NCI-H2029 treated with DMSO at 0.1 percent for 48 hours (cell line): ENCODE results near the gene FAM53B.

ENCODE experiments used
- DNase-seq: peaks from one replicate; lab custom pipeline; 2025; lab: John Stamatoyannopoulos, UW

FAM53B gene

DNA sequence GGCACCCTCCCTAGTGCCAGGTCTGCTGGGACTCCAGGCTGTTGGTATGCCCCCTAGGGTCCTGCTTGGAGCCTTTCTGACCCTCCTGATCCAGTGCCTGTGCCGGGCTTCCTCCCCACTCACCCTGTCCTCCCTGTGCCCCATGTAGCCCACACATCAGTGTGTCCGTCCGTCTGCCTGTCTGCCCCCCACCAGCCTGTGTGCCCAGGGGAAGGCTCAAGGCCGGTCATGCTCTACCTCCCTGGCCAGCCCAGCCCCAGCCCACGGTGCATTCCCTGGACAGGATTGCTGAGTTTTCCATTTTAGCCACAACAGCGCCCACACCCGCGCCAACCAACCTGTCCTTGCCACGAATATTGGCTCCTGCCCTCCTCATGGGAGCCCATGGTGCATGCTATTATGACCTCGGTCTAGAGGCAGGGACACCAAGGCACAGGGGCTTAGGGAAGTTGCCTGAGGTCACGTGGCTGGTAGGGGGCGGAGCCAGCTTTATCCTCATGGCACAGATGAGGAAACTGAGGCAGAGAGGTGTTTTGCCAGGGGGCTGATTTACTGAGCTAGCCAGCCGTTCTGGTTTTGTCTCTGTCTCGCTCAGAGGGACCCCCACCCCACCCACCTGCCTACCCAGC lies 136.0 kb downstream of the FAM53B start:
- DNase-seq = no peak

DNA sequence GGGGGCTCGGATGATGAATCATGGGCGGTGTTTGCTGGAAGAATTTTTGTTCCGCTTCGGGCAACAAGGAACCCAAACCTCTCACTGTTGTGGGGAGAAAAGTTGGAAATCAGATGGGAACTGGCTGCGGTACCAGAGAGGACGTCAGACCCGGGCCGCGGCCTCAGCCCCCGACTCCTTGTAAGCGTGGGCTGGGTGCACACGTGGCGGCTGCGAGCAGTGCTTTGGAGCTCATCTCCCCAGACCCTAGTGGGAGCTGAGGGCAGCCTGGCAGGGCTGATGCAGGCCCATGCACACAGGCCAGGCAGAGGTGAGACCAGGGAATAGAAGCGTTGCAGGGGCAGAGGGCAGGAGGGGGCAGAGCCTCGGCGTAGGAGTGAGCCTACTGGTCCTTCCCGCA lies 136.5 kb downstream of the FAM53B start:
- no peak for DNase-seq

DNA sequence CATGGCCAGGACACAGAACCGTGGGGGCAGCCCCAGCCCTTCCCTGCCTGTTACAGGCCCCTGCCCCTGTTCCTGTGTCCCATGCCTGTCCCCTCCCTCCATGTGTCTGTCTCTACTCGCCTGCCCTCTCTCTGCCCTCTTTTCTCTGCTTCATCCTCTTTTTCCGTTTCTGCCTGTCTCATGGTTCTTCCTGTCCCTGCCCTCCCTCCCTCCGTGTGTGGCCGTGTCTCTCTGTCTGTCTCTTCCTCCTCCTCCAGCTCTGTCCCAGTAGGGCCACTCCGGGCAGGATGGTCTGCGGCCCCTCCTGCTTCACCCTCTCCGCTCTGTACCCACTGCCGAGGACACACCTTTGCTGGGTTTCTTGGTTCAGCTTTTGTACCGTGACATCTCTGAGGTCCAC lies 137.4 kb downstream of the FAM53B start:
- no peak for DNase-seq

DNA sequence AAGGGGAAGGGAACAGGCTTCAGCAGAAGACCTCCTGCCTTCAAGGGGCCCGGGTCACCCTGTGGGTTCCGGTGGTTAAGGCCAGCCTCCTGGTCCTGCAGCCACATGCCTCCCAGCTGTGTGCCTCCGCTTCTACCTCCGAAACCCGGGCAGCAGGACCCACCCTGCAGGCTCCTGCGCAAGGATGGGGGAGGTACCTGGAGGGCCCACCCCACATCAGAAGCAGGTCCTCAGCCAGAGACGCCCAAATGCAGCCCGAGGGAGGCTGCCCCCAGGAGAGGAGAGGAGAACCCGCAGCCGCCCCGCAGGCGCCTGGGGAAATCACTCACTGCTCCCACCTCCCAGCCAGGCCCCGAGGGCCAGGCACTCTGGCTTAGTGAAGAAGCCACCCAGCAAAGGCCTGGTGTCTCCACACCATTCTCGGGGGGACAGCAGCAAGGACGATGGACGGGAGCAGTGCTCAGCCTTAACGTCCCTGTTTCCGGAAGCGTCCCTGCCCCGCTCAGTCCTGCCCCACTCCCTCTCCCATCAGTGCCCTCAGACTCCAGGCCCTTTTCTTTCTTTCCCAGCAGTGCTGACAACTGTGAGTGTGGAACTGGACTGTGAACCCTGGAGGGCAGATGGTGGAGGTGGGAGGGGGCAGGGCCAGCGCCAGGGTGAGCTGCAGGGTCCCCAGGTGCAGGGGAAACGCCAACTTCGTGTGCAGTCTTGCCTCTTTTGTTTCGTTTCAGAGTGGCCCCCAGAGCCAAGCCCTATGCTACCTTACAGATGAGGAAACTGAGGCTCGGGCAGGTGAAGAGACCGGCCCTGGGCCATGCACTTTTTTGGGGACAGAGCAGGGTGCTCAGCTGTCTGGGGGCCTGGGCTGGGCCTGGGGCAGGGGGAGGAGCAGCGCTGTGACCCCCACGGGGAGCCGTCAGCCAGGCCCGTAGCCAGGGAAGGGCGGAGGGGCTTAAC lies 138.0 kb downstream of the FAM53B start:
- DNase-seq = no peak

DNA sequence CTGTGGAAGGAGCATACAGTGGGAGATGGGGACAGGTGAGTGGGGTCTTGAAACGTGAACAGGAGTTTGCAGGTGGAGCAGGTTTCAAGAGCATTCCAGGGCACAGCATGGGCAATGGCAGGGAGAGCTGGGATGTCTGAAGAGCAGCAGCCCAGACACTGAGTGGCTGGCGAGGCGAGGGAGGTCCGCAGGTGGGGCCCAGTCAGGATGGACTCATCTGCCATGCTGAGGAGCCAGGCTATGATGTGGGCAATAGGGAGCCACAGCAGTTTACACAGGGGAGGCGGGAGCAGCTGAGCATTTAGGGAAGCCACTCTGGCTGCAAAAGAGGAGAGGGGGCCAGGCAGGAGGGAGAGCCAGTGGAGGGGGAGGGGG lies 138.7 kb downstream of the FAM53B start:
- DNase-seq = no peak

DNA sequence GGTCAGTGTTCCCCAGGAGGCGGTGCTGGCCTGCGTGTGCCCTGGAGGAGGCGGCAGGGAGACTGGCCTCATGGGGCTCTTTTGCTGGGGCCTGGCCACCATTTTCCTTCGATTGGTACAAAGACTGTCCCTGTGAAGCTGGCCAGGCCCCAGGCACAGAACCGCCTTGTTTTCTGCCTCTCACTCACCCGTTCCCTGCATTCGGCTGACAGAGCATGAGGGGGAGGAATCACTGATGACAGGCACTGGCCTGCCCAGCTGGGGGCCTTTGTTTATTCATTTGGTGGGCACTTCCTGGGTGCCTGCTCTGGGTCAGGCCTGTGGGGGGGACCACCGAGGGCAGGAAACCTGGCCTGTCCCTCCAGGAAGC lies 139.2 kb downstream of the FAM53B start:
- DNase-seq = no peak

DNA sequence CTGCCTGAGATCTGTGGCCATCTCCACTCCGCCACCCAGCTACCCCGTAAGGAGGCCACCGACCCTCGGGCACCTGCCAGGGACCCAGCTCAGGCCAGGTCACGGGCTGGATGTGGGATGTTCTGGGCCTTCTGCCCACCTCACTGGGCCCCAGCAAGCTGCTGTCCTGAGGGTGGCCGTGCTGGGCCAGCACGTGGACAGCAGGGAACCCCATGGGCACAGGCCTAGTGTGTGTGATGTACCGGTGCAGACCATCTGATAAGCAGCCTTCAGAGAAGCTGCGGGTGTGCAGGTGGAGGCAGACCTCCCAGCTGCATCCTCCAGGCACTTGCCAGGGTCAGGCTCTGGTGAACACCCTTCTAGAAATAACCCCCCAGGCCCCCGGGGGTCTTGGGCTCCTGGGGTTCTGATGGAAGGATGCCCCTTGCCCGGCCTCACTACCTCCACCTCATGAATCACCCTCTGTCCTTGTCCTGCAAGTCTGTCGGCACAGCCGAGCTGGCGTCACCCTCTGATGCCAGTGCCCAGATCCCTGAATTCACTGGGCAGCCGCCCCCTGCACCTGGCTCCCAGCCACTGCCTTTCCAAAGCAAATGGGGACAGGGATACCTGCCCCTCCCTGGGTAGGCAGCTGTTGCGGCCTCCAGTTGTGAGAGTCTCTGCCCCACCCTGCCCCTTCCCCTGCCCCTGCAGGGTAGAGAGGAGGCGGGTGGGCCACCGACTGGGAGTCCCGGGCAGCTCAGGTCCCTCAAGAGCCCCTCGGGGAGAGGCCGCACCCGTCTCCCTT lies 139.8 kb downstream of the FAM53B start:
- no peak for DNase-seq

DNA sequence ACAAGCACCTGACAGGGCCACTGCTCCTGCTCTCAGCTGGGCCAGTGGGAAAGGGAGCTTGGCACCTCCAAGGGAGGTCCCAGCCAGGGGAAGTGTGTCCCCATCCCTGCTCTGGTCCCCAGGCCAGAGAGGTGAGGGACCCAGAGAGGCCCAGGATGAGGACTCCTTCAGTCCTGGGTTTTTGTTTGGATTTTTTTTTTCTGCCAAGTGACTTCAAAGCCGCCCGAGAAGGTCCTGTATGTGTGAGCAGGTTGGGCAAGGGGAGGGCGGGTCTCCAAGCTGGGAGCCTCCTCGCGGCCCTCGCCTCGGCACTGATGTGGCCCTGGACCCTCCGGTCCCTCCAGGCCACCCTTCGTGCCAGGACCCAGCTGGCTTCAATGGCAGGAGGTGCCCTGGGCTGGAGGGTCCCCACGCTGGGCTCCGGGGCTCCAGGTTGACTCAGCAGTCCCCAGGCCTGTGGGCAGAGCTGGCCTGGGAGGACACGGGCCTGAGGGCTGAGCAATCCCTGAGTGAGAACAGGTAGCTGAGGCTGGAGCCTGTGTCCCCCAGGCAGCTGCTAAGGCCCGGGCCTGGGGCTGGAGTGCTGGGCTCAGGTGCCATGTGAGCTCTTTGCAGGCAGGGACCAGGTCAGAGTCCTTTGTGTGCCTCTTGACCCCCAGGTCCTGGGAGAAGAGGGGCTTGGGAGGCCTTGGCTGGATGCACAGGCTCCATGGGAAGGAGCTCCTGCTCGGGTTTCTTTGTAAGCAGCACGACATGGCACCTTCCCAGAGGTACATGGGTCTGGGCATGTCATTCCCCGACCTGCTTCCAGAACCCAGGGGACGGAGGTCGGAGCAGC lies 140.6 kb downstream of the FAM53B start:
- DNase-seq = no peak

DNA sequence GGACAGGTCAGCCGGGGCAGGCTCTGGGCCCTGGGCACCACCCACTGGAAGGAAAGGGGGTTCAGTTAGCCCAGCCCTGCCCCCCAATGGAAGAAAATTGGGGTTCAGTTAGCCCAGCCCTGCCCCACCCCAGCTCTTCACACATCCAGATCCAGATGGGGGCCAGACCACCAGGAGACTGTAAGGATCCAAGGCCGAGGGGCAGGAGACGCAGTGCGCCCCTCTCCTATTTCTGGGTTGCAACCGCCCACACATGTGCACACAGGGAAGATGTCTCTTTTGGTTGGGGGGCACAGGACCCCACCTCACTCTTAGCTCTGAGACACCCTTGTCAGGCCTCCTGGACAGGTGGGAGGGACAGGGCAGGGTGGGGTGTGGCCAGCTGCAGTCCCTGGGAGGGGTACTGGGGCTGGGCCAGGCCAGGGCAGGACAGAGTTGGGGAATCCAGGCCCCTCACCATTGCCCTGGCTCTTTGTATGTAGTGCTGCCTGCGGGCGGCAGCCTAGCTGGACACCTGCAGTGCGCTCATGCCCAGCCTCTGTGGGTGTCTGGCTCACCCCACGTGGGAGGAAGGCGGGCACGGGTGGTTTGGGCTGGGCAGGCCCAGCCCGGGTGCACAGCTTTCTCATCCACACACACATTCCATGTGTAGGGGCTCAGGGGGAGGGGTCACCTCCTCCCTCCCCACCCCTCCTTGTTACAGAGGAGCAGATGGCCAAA lies 141.4 kb downstream of the FAM53B start:
- no peak for DNase-seq

DNA sequence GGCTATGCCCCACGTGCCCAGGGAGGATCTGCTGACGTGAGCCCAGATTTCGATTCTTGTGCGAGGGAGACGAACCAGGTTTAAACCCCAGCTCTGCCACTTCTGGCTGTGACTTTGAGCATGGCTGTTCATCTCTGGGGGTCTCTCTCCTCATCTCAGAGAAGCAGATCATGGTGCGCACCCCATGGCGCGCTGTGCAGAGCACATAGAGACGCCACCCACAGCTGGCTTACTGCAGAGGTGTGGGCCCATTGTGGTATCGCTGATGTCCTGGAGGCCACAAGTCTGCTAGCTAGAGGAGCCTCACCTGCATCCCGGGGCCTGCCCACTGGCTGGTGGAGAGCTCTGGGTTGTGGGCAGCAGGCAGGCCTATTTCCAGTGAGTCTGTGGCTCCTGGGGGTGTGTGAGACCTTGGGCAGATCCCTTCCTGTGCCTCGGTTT lies 142.0 kb downstream of the FAM53B start:
- no peak for DNase-seq

DNA sequence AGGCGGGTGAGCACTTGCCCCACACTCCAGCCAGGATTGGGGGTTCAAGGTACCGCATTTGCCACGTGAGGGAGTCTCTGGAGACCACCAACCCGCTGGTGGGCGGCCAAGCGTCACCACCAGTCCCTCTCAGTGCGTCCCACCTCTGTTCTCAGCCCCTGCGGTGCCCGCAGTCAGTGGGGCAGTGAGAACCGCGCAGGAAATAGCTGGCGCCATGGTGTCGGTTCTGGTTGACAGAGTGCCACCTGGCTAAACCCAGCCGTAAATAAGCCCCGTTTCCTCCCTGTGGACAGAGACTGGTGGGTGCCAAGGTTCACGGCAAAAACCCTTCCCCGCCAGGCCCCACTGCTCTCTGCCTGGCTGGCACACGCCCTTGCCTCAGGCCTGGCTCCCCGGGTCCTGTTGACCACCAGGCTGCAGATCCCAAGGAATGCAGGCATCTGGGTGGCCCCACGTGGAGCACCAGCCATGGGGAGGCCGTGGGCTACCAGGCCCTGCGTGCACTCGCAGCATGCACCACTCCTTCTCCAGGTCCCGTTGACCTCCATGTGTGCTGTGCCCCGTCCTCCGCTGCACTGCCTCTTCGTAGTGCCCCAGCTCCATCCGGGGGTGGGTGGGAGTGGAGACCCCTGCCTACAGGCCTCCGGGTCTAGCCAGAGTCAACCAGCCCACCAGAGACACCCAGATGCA lies 142.6 kb downstream of the FAM53B start:
- DNase-seq = no peak

DNA sequence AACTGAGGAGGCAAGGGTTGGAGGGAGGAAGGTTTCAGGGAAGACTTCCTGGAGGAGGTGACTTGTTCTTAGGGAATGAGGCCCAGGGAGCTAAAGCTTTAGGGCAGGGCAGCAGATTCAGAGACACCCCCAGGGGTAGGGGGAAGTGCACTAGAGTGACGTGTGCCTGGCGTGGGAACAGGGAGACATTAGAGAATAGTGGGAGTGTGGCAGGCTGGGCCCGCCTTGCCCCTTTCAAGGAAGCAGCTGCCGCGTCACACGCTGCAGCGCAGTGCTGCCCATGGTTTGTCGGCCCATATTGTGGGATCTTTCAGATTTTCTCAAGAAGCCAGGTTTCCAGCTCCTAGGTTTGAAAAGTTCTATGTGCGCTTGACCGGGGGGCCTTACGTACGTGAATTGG lies 143.2 kb downstream of the FAM53B start:
- no peak for DNase-seq

DNA sequence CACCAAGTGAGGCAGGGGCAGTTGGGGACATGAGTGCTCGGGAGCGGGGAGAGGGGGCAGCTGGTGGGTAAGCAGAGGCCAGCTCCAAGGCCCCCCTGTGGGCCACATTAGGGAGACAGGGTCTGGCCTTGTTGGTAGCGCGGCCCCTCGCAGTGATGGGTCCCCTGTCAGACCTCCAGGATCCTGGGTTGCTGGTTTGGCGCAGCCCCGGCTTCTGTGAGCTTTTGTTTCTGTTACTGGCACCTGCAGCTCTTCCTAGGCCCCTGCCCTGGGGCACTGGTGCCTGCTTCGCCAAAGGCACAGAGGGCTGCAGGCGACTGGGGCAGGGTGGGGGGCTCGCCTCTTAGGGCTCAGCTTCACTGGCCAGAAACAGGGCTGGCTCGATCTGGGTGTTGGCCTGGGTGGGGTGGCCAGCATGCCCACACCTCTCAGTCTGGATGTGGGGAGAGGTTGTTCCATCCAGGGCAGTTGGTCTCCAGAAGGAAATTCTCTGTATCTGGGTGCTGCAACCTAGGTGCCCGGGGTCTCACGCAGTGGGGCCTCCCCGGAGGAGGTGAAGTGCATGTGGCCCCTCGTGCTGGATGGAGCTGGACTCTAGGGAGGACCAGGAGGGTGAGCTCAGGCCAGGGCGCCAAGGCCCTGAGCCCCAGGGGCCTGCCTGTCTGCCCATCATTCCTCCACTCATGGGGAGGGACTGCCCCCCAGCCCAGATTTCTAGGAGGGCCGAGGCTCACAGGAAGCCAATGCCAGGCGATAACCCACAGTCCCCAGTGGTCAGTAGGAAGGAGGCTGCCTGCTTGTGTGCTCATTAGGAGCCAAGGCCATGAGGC lies 143.9 kb downstream of the FAM53B start:
- DNase-seq = no peak

DNA sequence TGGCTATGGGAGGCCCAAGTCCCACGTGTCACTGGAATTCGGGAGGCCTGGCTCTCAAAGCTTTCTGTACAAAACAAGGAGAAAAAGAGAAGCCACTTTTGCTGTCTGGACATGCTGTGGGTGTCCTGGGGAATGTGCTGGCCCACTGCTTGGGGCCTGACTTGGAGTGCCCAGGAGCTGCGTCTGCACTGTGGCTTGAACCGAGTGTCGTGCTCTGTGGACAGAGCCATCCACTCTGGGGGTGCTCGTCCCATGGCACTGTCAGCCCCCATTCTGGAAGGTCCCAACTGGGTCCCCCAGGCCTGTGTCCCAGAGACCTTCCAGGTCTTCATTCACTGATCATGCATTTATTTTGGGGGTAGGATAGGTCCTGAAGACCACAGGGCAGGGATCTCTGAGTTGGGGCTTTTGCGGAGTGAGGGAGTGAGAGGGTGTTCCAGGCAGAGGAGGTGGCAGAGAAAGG lies 144.6 kb downstream of the FAM53B start:
- DNase-seq = no peak

DNA sequence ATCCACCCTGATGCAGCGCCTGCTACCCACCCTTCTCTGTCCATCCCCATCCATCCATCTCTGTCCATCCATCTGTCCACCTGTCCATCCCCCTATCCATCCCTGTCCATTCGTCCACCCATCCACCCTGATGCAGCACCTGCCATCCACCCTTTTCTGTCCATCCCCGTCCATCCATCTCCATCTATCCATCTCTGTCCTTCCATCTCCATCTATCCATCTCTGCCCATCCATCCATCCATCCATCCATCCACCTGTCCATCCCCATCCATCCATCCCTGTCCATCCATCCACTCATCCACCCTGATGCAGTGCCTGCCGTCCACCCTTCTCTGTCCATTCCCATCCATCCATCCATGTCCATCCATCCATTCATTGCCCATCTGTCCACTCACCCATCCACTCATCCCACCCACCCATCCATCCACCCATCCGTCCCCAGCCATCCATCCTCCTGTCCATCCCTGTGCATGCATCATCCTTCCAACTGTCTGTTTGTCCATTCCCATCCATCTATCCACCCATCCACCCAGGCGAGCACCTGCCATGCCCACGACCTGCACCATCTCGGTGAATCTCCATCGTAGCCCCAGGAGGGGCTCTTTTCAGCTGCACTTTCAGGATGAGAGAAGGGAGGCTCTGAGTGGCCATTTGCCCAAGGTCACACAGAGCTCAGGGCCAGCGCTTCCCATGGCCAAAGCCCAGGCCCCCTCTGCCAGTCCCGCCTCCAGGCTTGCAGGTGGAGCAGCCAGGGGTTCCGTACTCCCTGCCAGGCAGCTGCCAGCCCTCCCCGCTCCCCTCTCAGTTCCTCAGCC lies 145.2 kb downstream of the FAM53B start:
- no peak for DNase-seq

DNA sequence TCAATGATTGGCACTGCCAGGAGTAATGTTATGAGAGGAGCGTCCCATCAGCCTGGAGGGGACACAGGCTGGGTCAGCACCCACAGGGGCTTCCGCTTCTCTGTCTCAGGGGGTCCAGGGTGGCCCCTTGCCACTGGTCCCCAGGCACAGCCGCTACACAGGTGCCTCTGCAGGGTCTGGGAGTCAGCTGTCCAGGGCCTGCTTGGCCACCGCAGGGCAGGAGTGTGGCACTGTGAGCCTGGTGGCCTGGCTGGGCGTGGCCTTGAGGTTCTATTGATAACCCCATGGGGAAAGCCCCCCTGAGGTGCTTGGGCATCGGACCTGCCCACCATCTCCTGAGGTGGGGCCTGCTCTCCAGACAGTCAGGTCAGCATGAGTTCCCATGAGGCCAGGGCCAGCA lies 146.0 kb downstream of the FAM53B start:
- DNase-seq = no peak

DNA sequence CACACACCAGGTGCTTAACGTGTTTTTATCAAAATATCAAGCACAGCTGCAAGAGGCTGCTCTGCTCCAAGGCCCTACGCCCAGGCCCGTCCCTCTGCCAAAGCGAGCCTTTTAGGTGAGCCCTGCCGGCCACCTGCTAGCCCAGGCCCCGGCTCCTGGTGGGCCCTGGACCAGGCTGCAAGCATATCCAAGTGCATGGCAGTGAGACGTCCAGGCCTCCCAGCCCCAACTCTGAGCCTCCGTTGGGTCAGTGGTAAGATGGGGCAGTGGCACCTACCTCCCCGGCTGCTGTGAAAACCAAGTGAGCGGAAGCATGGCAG lies 146.4 kb downstream of the FAM53B start:
- no peak for DNase-seq

DNA sequence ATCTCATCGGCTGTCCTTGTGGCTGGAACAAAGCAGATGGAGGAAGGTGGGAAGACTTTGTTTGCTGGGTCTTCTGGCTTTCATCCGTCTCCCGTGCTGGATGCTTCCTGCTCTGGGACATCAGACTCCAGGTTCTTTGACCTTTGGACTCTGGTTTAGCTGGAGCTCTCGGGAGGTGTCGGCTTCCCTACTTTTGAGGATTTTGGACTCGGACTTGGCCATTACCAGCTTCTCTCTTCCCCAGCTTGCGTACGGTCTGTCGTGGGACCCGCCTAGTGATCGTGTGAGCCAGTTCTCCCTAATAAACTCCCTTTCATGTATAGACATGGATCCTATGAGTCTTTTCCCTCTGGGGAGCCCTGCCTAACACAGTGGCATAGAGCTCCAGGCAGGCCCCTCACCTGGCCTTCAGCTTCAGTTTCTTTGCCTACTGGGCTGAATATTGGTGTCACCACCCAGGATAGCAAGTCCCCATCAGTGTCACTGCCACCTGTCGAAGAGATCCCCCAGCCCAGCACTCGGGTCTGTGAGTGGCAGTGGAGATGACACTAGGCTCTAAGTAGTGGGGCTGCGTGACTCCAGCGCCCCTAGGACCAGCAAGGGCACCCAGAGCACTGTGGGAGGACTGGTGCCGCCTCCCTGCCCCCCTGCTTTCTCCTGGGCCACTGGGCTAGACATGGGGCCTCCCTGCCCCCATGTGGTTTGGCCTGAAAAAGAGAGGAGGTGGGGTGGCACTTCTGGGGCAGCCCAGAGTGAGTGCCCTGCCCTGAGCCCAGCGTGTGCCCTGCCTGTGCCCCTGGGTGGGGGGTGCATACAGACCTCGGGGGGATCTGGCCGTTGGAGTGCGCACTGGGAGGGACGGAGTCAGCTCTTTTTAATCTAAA lies 147.0 kb downstream of the FAM53B start:
- no peak for DNase-seq
